ENCODE measurements around the gene FHIP2A.
"Not testable (repeated sequence)": the region's sequence is repeated elsewhere in the genome, so short reads cannot be mapped to it uniquely, and the experiment has no call there.

Gene FHIP2A

GRCh38 chr10:114816308-114816707, 5.3 kb upstream of the FHIP2A start:
- DNase-seq, result no peak

DNA sequence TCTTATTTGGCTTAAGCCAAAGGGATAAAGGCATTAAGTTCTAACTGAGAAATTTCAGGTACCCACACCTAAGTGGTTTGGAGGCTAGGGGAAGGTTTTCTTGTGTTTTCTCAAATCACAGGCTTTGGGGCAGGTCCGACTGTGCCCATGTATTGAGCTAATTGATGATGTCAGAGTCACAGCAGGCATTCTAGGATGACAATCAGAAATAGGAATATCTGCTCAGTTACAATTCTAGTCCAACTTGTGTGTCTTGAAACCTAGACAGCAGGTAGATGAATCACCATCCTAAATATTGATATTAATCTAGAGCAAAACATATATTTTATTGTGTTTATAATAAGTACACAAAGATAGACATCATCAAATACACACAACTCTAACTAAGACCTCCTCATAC, 2.3 kb upstream of the FHIP2A start:
- no peak for DNase-seq

DNA sequence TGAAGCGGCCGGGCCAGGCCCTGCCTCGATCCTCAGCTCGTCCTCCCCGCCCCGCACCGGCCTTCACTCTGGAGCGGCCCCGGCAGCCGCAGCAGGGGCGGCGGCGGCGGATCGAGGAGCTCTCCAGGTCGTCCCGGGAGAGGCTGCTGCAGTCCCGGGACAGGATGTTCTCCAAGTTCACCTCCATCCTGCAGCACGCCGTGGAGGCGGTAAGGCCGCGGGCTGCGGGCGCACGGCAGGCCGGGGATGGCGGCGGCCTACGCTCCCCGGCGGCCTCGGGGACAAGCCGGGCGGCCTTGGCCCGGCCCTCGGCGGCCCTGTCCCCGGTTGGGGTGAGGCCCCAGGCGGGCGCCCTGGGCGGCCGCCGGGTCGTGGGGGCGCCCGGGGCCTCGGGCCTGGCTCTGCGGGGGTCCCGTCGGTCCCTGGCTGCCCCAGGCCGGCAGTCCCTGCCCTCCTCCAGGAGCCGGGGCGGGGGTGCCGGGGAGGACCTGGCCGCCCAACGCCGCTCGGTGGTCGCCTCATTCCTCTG, 399 bp downstream of the FHIP2A start:
- DNase-seq, result no peak

GRCh38 chr10:114822444-114823076, 980 bp downstream of the FHIP2A start:
- DNase-seq, result no peak

DNA sequence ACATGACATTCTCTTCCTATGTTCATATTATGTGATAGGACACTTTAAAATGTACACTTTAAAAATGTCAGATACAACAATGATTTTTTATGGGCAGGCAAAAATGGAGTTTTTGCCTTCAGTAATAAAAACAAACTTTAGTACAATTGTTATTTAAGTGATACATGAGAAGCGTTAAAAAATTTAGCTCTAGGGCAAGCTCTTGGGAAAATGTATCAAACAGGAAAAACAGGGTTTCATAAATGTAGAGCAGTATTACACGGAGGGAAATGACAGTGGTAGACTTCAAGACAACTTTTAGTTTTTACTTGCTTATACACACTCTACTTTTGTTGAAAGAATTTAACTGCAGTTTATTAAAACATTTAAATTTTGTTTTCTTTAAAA, 1.5 kb downstream of the FHIP2A start:
- peak; percentile 13 for DNase-seq

GRCh38 chr10:114824391-114824790, 2.8 kb downstream of the FHIP2A start:
- no peak for DNase-seq

DNA sequence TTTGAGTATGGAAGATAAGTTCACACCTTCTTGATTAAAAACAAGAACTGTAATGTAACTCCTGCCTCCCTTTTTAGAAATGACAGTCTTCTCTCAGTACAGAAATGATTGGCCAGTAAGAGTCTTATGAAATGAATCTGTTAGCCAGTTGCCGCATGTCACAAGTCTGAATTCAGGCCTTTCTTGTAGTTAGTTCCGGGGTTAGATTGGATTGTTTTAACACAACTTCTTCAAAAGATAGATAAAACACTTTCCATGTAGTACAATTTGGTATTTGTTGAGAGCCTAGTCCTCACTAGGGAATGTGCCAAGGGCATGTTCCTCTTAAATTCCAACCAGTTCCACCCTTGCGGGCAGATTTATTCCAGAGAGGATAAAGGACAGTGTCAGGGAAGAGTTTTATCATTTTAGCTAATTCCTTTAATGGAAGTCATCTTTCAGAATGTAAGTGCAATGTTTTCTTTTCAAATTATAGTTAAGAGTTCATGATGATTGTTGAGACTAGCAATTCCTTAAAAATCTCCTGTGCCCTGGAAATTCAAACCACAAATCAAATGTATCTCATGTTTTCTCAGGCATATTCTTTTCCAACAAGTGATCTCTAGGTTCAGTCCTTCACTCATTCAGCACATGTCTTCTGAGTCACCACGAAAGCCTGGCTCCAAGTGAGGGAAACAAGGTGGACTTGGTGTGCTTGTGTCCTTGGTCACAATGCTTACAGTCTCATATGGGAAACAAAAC, 4.1 kb downstream of the FHIP2A start:
- DNase-seq, result no peak

DNA sequence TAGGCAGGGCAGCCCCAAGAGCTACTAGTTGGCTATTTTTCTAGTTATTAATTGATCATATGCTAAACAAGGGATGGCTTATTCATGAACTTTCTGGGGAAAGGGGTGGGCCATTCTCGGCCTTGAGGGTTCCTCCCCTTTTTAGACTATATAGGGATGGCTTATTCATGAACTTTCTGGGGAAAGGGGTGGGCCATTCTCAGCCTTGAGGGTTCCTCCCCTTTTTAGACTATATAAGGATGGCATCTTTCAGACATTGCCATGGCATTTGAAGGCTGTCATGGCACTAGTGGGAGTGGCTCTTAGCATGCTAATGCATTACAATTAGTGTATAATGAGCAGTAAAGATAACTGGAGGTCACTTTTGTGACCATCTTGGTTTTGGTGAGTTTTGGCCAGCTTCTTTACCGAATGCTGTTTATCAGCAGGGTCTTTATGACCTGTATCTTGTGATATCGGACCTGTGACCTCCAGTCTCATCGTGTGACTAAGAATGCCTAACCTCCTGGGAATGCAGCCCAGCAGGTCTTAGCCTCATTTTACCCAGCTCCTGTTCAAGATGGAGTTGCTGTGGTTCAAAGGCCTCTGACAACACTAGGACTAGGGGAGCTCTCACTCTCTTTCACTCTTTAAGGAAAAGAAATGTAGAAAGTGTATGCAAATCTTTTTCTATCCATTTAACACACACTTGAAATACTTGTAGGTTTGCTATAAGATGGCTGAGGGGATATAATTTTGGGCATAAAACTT, 7.8 kb downstream of the FHIP2A start:
- DNase-seq, result no peak

GRCh38 chr10:114831186-114831867, 9.7 kb downstream of the FHIP2A start:
- no peak for DNase-seq

- no peak for DNase-seq
Observed at GRCh38 chr10:114837690-114838089, 16.1 kb downstream of the FHIP2A start.

DNA sequence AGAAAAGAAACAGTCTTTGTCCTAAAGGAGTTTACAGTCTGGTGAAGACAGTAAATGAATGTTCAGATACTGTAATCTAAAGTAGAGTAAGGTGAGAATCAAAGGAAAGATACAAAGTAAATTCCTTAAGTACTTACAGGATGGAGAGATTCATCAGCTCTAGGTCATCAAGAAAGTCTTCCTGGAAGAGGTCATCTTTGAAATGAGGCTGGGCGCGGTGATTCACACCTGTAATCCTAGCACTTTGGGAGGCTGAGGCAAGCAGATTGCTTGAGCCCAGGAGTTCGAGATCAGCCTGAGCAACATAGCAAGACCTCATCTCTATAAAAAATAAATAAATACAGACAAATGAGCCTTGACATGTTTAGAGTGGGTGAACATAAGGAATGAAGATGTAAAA, 18.3 kb downstream of the FHIP2A start:
- DNase-seq, result no peak

DNA sequence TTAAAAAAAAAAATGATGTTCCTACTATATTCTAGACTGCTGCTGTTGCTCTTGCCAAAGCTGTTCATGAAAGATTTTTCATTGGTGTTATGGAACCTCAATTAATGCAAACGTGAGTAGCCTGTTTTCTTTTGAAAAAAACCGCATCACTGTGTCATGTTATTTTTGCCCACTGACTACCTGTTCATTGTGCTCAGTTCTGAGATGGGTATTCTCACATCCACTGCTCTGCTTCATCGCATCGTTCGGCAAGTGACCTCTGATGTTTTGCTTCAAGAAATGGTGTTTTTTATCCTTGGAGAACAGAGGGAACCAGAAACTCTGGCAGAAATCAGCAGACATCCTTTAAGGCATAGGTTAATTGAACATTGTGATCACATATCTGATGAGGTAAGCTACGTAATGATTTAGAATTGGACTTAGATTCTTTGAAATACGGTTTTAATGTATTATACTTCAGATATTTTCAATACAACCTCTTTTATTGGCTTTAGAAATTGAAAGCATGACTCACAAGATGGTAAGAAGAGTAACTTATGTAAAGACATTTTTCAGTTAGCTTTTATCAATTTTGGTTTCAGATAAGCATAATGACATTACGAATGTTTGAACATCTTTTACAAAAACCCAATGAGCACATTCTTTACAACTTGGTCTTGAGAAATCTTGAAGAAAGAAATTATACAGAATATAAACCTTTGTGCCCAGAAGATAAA, 24.6 kb downstream of the FHIP2A start:
- no peak for DNase-seq

- DNase-seq, result not testable (repeated sequence)
Observed at GRCh38 chr10:114847517-114847916, 25.9 kb downstream of the FHIP2A start.

DNA sequence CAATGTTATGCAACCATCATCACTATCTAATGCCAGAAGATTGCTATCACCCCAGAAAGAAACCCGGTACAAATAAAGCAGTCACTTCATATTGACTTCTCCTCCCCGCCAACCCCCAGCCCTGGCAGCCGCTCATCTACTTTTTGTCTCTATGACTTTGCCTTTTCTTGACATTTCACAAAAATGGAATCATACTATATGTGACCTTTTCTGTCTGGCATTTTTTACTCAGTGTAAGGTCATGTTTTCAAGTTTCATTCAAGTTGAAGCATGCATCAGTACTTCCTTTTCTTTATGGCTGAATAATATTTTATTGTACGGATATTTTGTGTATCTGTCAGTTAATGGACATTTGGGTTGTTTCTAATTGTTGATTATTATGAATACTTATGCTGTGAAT, 28.1 kb downstream of the FHIP2A start:
- DNase-seq, result no peak

GRCh38 chr10:114850126-114850525, 28.5 kb downstream of the FHIP2A start:
- no peak for DNase-seq

GRCh38 chr10:114851336-114851735, 29.8 kb downstream of the FHIP2A start:
- DNase-seq, result no peak

GRCh38 chr10:114852197-114852596, 30.6 kb downstream of the FHIP2A start:
- no peak for DNase-seq

GRCh38 chr10:114854906-114855305, 33.3 kb downstream of the FHIP2A start:
- DNase-seq, result no peak

GRCh38 chr10:114855776-114856543, 34.4 kb downstream of the FHIP2A start:
- no peak for DNase-seq

DNA sequence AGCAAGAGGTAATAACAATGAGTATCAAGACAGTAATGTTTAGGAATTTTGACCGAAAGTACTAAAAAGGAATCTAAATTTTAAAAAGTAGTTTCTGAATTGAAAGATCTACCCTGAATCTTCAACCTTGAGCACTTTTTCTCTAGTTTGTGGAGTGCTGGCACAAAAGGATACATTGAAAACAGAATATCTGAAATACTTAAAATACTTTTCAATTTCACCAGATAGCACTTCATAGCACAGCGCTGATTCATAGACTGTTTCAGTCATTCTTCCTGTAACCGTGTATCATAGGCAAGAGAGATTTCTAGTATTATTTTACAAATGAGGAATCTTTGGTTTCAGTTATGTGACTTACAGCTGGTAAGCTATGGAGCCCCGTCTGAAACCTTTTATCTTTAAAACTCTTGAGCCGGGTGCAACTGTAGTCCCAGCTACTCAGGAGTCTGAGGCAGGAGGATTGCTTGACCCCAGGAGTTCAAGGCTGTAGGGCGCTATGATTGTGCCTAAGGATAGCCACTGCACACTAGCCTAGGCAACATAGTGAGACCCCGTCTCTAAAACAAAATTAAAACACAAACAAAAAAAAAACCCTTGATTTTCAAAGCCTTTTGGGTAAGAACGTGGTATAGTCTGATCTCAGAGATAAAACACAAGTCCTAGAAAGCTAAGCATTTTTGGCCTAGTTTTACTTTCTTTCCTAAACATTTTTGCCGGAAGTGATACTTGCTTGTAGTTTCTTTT, 35.1 kb downstream of the FHIP2A start:
- no peak for DNase-seq

DNA sequence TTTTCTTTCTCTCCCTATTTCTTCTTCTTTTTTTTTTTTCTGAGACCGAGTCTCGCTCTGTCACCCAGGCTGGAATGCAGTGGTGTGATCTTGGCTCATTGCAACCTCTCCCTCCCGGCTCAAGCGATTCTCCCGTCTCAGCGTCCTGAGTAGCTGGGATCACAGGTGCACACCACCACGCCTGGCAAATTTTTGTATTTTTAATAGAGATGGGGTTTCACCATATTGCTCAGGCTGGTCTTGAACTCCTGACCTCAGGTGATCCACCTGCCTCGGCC, 35.6 kb downstream of the FHIP2A start:
- not testable (repeated sequence) for DNase-seq
